Stimulated activated CD4-positive, alpha-beta T cell treated with anti-CD3 and anti-CD28 coated beads, Interleukin-12 subunit alpha, Interleukin-12 subunit beta, amount 100 ng/mL, for 48 hours (primary cell): ENCODE results near the gene PIK3R5.

Source experiments
- DNase-seq, 3 donors: peaks; one replicate each; pipeline ENCODE4 v3.0.0-alpha.2; 2020; ENCODE audit warnings: low read depth in 2 of 3, low spot score in 1 of 3

PIK3R5 gene

GRCh38 chr17:8955021-8955959 is 10.2 kb downstream of the PIK3R5 start:
- DNase-seq = no peak

- DNase-seq = peak in 1 of 3 donors; percentile 49
Observed at GRCh38 chr17:8954339-8954738, 11.2 kb downstream of the PIK3R5 start.

- DNase-seq = no peak
Observed at GRCh38 chr17:8953156-8953885, 12.2 kb downstream of the PIK3R5 start.

- DNase-seq = no peak
Observed at GRCh38 chr17:8952191-8952590, 13.3 kb downstream of the PIK3R5 start.

GRCh38 chr17:8951206-8951605 is 14.3 kb downstream of the PIK3R5 start:
- no peak for DNase-seq

GRCh38 chr17:8949061-8949661 is 16.3 kb downstream of the PIK3R5 start:
- DNase-seq = no peak

GRCh38 chr17:8948462-8948861 is 17.0 kb downstream of the PIK3R5 start:
- no peak for DNase-seq

GRCh38 chr17:8947201-8947600 is 18.3 kb downstream of the PIK3R5 start:
- no peak for DNase-seq

- no peak for DNase-seq
Observed at GRCh38 chr17:8946476-8946875, 19.0 kb downstream of the PIK3R5 start.

GRCh38 chr17:8946071-8946470 is 19.4 kb downstream of the PIK3R5 start:
- no peak for DNase-seq

- DNase-seq = no peak
Observed at GRCh38 chr17:8944748-8945147, 20.8 kb downstream of the PIK3R5 start.

GRCh38 chr17:8944083-8944482 is 21.4 kb downstream of the PIK3R5 start:
- no peak for DNase-seq

- DNase-seq = no peak
Observed at GRCh38 chr17:8941980-8942622, 23.4 kb downstream of the PIK3R5 start.

GRCh38 chr17:8941520-8941919 is 24.0 kb downstream of the PIK3R5 start:
- DNase-seq = peak in 1 of 3 donors; percentile 57

- DNase-seq = no peak
Observed at GRCh38 chr17:8940866-8941471, 24.5 kb downstream of the PIK3R5 start.

- DNase-seq = no peak
Observed at GRCh38 chr17:8939496-8940334, 25.8 kb downstream of the PIK3R5 start.

- no peak for DNase-seq
Observed at GRCh38 chr17:8938933-8939332, 26.6 kb downstream of the PIK3R5 start.

- peak; percentile 57 to 65 (median 65) for DNase-seq
Observed at GRCh38 chr17:8935191-8935590, 30.3 kb downstream of the PIK3R5 start.

GRCh38 chr17:8934346-8934745 is 31.2 kb downstream of the PIK3R5 start:
- DNase-seq = no peak

GRCh38 chr17:8930649-8931048 is 34.9 kb downstream of the PIK3R5 start:
- no peak for DNase-seq
